Measurements from ENCODE around the gene EEF1E1.

DNA sequence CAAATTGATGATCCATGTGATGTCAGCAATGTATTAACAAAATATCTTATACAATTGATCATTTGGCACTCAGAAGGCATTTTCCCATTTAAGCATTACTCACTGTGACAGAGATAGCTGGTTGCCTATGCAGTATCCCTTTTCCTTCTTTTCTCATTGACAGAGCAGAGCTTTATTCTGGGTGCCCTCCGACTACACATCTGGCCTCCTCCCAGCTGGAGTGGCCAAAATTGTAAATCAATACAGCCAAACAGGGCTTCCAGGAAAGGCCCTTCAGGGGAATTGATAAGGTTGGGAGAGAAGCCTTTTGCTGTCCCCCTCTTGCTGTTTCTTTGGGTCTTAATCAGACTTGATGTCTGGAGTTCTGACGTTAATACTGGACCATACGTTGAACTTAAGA lies 28.6 kb downstream of the EEF1E1 start:
- TF ChIP-seq CTCF (IDR thresholded peaks at IDR 0.05) (no peak), ZFX (IDR thresholded peaks at IDR 0.05; ENCODE audit: borderline replicate concordance) (no peak)
